Measurements from ENCODE around the gene FGGY.

The FGGY gene

GRCh38 chr1:59678493-59679228 lies 381.8 kb downstream of the FGGY start:
- no peak for DNase-seq
- H3K4me1 ChIP-seq, result no peaks in the 10 kb centered on the region
- TF ChIP-seq CTCF (IDR thresholded peaks at IDR 0.05; ENCODE audit: low read depth, low read length), result no peak
- no peak overlapping the region for H3K4me3 ChIP-seq (ENCODE audit: low read depth, low read length)
- no peaks in the 10 kb centered on the region for H3K27me3 ChIP-seq
- no peaks in the 10 kb centered on the region for H3K36me3 ChIP-seq
- H3K9me3 ChIP-seq, result no peaks in the 10 kb centered on the region

DNA sequence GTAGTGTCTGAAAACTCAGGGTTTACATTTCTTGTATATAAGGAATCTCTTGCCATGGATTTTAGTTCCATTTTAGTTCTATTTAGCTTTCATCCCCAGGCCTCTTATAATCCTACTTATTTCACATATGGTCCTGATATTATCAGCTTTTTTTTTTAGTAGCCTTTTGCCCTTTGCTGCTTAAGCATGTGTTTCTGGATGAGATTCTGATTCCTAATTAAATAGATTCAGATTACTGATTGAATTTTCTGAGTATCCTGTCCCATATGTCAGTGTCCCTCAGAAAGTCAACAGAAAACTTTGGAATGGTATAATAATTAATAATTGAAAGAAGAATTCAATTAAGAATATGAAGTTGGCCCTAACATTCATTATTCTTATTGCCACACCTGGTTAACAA lies 383.1 kb downstream of the FGGY start:
- Histone ChIP-seq H3K36me3 (no peaks in the 10 kb centered on the region), H3K4me3 (ENCODE audit: low read depth, low read length) (no peak overlapping the region), H3K27me3 (no peaks in the 10 kb centered on the region), H3K9me3 (no peaks in the 10 kb centered on the region), H3K4me1 (no peaks in the 10 kb centered on the region)
- no peak for DNase-seq
- TF ChIP-seq CTCF (IDR thresholded peaks at IDR 0.05; ENCODE audit: low read depth, low read length), result no peak

DNA sequence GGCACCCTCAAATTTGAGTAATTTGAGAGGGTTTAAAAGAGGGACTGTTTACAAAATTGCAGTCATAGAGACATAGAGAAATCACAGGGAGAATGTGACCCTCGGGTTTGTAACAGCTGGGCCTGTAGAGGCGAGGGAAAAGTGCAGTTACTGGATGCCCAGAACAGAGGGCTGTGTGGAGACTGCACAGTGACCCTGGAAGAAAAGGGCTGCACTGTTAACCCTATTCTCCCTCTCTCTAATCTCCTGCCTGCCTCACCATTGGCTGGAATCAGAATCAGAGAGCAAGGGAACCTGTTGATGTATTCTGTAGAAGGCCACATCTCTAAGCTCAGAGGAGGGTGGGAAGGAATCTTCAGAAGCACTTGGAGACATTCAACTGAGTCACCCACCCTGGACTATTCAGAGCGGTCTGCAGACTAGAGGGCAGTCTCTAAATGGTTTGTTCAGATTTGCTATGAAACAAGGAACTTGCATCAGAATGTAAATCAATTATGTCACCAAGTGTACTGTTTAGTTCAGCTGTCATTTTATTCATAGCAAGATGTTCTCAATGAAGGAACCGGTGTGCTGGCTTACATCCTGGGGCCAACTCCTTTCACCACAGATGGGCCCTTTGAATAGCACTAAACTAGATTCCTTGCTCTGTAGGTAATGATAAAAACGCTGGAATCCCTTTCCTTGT lies 385.6 kb downstream of the FGGY start:
- no peaks in the 10 kb centered on the region for H3K9me3 ChIP-seq
- no peaks in the 10 kb centered on the region for H3K4me1 ChIP-seq

DNA sequence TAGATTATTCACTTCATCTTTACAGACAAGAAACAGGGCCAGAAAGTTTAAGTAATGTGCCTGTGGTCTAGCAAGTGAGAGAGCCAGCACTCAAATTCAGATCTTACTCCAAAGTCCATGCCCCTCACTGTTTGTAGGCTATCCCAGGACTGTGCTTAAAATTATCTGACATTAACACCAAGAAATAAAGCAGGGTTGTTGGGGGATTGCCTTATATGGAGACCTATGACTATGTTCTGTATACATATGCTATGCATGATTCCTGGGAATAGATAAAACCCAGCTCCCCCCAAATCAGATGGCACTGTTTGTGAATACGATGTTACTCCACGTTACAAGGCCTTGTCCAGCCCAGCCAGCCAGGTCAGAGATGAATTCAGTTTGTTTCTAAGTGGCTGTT lies 386.3 kb downstream of the FGGY start:
- H3K27me3 ChIP-seq, result no peaks in the 10 kb centered on the region
- H3K4me1 ChIP-seq, result no peaks in the 10 kb centered on the region
- H3K36me3 ChIP-seq, result no peaks in the 10 kb centered on the region
- no peak for DNase-seq
- no peak for TF ChIP-seq CTCF (IDR thresholded peaks at IDR 0.05; ENCODE audit: low read depth, low read length)
- no peaks in the 10 kb centered on the region for H3K9me3 ChIP-seq
- no peak overlapping the region for H3K4me3 ChIP-seq (ENCODE audit: low read depth, low read length)

More for the DNA sequence above, 385.6 kb downstream of the FGGY start:
- H3K4me3 ChIP-seq (ENCODE audit: low read depth, low read length), result no peak overlapping the region
- DNase-seq, result no peak
- H3K36me3 ChIP-seq, result no peaks in the 10 kb centered on the region
- TF ChIP-seq CTCF (IDR thresholded peaks at IDR 0.05; ENCODE audit: low read depth, low read length), result no peak
- H3K27me3 ChIP-seq, result no peaks in the 10 kb centered on the region

DNA sequence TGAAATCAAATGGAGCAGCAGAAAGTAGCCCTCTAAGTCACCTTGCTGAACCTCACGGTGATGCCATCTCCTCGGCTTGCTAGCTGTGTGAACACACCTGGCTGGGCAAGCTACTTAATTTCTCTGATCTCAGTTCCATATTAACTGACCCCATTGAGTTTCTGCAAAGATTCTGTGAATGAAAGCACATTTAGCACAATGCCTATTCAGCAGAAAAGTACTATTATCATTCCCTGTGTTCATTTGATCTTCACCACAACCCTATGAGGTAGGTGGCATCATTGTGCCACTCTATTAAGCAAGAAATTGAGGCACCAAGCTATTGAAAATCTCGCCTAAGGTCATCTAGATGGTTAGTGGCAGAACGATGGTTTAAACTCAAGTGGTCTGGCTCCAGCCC lies 387.8 kb downstream of the FGGY start:
- Histone ChIP-seq H3K36me3 (no peaks in the 10 kb centered on the region), H3K4me1 (no peaks in the 10 kb centered on the region), H3K9me3 (no peaks in the 10 kb centered on the region), H3K27me3 (no peaks in the 10 kb centered on the region), H3K4me3 (ENCODE audit: low read depth, low read length) (no peak overlapping the region)
- no peak for DNase-seq
- TF ChIP-seq CTCF (IDR thresholded peaks at IDR 0.05; ENCODE audit: low read depth, low read length), result no peak

- Histone ChIP-seq H3K36me3 (no peaks in the 10 kb centered on the region), H3K4me1 (no peaks in the 10 kb centered on the region), H3K4me3 (ENCODE audit: low read depth, low read length) (no peak overlapping the region), H3K9me3 (no peaks in the 10 kb centered on the region), H3K27me3 (no peaks in the 10 kb centered on the region)
- no peak for DNase-seq
- no peak for TF ChIP-seq CTCF (IDR thresholded peaks at IDR 0.05; ENCODE audit: low read depth, low read length)
These were observed 388.2 kb downstream of the FGGY start for GRCh38 chr1:59685101-59685500.
